D721Med (cell line): ENCODE data around the gene USP6NL.

Experiments
- DNase-seq: peaks from one replicate; pipeline ENCODE4 v3.0.0; 2011; ENCODE audit warnings: low spot score; ENCODE audit not compliant: insufficient read length
- FAIRE-seq: peaks from 2 replicates; lab custom pipeline; 2011; peaks lifted over from hg19 to GRCh38; lab: Jason Lieb, UNC
- TF ChIP-seq, protein P1 (sequence below): IDR thresholded peaks from 2 replicates; pipeline ENCODE4 v1.5.1; 2012; ENCODE audit warnings: mild to moderate bottlenecking, control low read depth; ENCODE audit not compliant: insufficient read depth; ENCODE audit errors: missing control alignments

Gene USP6NL

GRCh38 chr10:11462071-11462470, 149.4 kb downstream of the USP6NL start:
- TF ChIP-seq, protein P1, sequence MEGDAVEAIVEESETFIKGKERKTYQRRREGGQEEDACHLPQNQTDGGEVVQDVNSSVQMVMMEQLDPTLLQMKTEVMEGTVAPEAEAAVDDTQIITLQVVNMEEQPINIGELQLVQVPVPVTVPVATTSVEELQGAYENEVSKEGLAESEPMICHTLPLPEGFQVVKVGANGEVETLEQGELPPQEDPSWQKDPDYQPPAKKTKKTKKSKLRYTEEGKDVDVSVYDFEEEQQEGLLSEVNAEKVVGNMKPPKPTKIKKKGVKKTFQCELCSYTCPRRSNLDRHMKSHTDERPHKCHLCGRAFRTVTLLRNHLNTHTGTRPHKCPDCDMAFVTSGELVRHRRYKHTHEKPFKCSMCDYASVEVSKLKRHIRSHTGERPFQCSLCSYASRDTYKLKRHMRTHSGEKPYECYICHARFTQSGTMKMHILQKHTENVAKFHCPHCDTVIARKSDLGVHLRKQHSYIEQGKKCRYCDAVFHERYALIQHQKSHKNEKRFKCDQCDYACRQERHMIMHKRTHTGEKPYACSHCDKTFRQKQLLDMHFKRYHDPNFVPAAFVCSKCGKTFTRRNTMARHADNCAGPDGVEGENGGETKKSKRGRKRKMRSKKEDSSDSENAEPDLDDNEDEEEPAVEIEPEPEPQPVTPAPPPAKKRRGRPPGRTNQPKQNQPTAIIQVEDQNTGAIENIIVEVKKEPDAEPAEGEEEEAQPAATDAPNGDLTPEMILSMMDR = no peak
- FAIRE-seq = no peak
- no peak for DNase-seq

DNA sequence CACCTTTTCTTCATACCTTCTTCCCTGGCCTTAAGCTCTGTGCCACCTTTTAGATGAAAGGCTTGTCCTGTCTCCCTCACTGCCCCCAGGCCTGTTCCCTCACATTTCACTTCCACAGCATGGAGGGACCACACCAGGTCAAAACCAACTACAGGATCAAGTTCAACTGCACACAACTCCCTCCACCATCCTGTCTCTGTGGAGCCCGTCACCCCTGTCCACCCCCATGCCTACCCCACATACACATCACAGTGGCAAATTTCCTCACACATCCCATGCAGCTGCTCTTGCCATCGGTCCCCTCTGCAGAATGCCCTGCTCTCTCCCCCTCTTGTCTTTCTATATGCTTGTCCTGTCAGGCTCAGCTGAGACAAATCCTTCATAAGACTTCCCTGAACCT, 154.1 kb downstream of the USP6NL start:
- TF ChIP-seq, protein P1 = no peak
- FAIRE-seq (no peak), DNase-seq (no peak)

DNA sequence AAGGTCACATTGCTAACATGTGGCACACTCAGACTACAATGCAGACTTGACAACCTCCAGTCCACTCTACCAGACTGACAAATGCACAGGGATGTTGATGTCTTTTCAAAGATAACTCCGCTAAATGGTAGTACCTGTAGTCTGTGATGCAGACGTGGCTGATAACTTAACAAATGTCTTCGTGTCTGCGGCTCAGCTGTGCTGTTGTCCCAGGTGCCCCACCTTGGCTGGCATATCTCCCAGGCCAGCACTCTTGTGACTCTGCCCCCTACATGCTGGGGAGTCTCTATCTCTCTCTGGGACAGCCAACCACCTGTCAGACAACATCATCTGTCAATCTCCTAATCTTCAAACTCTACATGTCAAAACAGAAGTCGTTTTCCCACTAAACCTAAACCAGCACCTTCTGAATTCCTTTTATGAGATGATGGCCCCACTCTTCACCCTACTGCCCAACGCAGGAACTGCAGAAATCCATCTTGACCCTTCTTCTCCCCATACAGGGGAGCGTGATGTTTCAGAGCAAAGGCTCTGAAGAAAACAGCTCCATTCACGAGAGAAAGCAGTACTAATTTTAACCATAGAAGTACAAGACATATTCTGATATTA, 156.4 kb downstream of the USP6NL start:
- TF ChIP-seq, protein P1 = no peak
- FAIRE-seq (no peak), DNase-seq (no peak)

DNA sequence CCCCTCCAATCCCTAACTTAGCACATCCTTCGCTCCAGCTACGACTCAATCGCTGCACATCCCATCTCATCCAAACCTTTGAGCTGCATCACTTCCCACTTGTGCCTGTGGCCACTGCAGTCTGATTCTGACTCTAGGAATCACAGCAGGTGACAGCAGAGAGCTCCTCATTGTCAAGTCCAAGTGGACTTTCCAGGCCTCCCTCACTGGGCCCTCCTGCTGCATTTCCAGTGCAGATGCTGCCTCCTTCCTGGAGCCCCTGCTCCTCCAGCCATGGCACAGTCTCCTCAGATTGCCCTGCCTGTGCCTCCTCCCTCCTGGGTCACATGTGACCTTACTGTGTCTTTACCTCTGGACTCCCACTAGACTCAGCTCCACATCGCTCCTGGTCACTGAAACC, 157.3 kb downstream of the USP6NL start:
- TF ChIP-seq, protein P1 = no peak
- no peak for DNase-seq
- no peak for FAIRE-seq

- TF ChIP-seq, protein P1 = no peak
- DNase-seq = no peak
- no peak for FAIRE-seq
These were observed 159.7 kb downstream of the USP6NL start for GRCh38 chr10:11451640-11452260.

DNA sequence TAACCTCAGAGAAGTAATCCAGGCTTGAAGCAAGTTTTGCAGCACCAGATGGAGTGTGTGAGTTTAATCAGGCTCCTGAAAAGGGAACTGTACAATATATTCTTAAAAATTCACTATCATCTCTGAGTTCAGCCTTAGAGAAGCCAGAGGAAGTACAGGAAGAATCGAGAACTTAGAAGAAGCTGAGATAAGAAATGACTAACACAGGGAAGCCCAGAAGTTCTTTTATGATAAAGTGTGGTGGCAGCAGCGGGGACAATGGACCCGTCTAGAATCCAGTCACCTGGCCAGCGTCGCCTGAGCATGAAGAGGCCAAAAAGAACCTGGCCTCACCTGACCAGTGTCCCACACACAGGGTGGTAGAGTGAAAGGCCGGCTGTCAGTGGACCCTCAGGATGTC, 161.0 kb downstream of the USP6NL start:
- TF ChIP-seq, protein P1 = no peak
- DNase-seq (no peak), FAIRE-seq (no peak)

DNA sequence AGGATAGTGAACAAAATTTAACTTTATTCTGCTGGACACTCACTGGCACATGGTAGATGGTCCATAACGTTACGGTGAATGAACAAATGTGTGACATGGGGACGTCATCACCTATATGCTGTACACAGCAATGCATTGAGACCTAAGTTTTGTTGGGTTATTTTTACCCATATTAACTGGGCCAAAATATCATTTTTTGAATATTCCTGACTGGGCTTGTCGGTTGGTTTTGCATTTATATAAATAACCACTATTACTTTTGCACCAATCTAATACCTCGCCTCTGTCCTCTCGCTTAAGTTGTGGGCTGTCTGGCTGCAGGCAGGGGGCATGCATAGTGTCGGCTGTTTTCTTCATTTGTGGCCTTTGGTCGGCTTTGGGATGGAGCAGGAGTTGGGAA, 161.7 kb downstream of the USP6NL start:
- no peak for DNase-seq
- TF ChIP-seq, protein P1 = no peak
- no peak for FAIRE-seq
